GM13977 (cell line): ENCODE results near the gene C3.

Source experiments
- DNase-seq: peaks from one replicate; pipeline ENCODE4 v3.0.0; 2012; ENCODE audit warnings: low spot score
- CTCF ChIP-seq: IDR thresholded peaks from 2 replicates; pipeline ENCODE4 v1.5.1; 2012; ENCODE audit warnings: mild to moderate bottlenecking, control low read depth; ENCODE audit not compliant: insufficient read depth; ENCODE audit errors: extremely low read depth, missing control alignments
- in situ Hi-C: fragments of 300-500 bp; cut with MboI; formaldehyde crosslinking; loops from one replicate; pipeline ENCODE4 v1.12.0; 2022; ENCODE audit warnings: low sequenced_read_pairs, low pct_unique_long_range_greater_than_20kb, mixed read lengths, inconsistent platforms; ENCODE audit not compliant: unreplicated experiment

C3 gene

GRCh38 chr19:6705931-6706632 lies 14.4 kb downstream of the C3 start:
- in situ Hi-C loops: no loop called here
- TF ChIP-seq CTCF: no peak

GRCh38 chr19:6700586-6701316 lies 19.7 kb downstream of the C3 start:
- in situ Hi-C loops: no loop called here
- no peak for TF ChIP-seq CTCF
- DNase-seq: no peak

More at GRCh38 chr19:6705931-6706632, 14.4 kb downstream of the C3 start:
- DNase-seq: no peak

- DNase-seq: no peak
- TF ChIP-seq CTCF: no peak
- in situ Hi-C loops: no loop called here
These were observed 20.5 kb downstream of the C3 start for GRCh38 chr19:6699935-6700334.

GRCh38 chr19:6697291-6697690 lies 23.2 kb downstream of the C3 start:
- no peak for TF ChIP-seq CTCF
- DNase-seq: no peak
- in situ Hi-C loops: no loop called here

GRCh38 chr19:6696239-6696820 lies 24.1 kb downstream of the C3 start:
- TF ChIP-seq CTCF: no peak
- in situ Hi-C loops: no loop called here
- DNase-seq: no peak

- in situ Hi-C loops: no loop called here
- no peak for TF ChIP-seq CTCF
- no peak for DNase-seq
These were observed 26.2 kb downstream of the C3 start for GRCh38 chr19:6694147-6694815.
